ENCODE results near the gene IRF6. TPM values are rescaled to one million over a fixed set of nuclear protein-coding genes. Genes with fewer than 3 reads are reported as not detected.

IRF6 gene
- total RNA-seq, 1 experiment from 2014 or later, result 17.2 TPM

DNA sequence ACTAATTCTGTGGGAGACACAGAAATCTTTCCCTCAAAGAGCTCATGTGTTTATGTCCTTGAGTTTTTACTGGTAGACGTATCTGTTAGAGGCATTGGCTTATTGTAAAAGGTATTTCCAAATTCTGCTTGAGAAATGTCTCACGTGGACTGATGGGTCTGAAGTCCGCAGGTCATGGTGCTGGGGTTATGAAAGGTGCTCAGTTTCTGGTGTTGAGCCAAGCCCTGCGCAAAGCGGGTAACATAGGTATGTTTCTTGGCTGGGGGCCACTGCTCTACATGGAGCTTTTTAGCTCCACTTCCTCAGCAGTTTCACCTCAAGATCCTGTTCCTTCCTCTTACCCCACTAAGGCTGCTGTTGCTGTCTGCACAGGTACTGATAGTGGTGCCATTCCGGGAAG, 32.6 kb upstream of the IRF6 start:
- peaks cover 81% of the 10 kb centered on the region for H3K36me3 Mint-ChIP-seq
- ChIA-PET POLR2A (no interaction called here), CTCF (interaction anchor here (0.6 kb wide), 1 partner anchor 31 kb away, joined by 3 read pairs; no protein-coding TSS in a partner anchor)

More for the DNA sequence above, 32.6 kb upstream of the IRF6 start:
- H3K4me1 Mint-ChIP-seq, result no peaks in the 10 kb centered on the region
- TF ChIP-seq TCF7 (CRISPR knock-in tag; IDR thresholded peaks at IDR 0.05; ENCODE audit: low read depth) (no peak), ARID4B (CRISPR knock-in tag; IDR thresholded peaks at IDR 0.05; ENCODE audit: borderline replicate concordance) (no peak), MXD4 (CRISPR knock-in tag; IDR thresholded peaks at IDR 0.05; ENCODE audit: borderline replicate concordance) (no peak), ATF3 (CRISPR knock-in tag; conservative IDR thresholded peaks at IDR 0.05) (no peak), ZNF317 (CRISPR knock-in tag; IDR thresholded peaks at IDR 0.05; ENCODE audit: borderline replicate concordance, low read depth) (no peak), RELA (CRISPR knock-in tag; IDR thresholded peaks at IDR 0.05; ENCODE audit: borderline replicate concordance) (no peak), USF2 (CRISPR knock-in tag; IDR thresholded peaks at IDR 0.05) (no peak), GRHL2 (CRISPR knock-in tag; IDR thresholded peaks at IDR 0.05; ENCODE audit: insufficient replicate concordance, severe bottlenecking) (no peak), SMAD3 (CRISPR knock-in tag; IDR thresholded peaks at IDR 0.05; ENCODE audit: borderline replicate concordance) (no peak), TEAD4 (CRISPR knock-in tag; IDR thresholded peaks at IDR 0.05) (no peak), OVOL2 (CRISPR knock-in tag; IDR thresholded peaks at IDR 0.05; ENCODE audit: borderline replicate concordance) (no peak), CREB1 (CRISPR knock-in tag; IDR thresholded peaks at IDR 0.05) (no peak), TEAD1 (CRISPR knock-in tag; IDR thresholded peaks at IDR 0.05) (no peak), SMAD4 (CRISPR knock-in tag; IDR thresholded peaks at IDR 0.05) (no peak), NFYB (CRISPR knock-in tag; conservative IDR thresholded peaks at IDR 0.05; ENCODE audit: low read depth) (no peak)
- TF ChIP-seq, protein P1, sequence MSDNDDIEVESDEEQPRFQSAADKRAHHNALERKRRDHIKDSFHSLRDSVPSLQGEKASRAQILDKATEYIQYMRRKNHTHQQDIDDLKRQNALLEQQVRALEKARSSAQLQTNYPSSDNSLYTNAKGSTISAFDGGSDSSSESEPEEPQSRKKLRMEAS (CRISPR knock-in tag; IDR thresholded peaks at IDR 0.05), result no peak
- TF ChIP-seq, protein P2, sequence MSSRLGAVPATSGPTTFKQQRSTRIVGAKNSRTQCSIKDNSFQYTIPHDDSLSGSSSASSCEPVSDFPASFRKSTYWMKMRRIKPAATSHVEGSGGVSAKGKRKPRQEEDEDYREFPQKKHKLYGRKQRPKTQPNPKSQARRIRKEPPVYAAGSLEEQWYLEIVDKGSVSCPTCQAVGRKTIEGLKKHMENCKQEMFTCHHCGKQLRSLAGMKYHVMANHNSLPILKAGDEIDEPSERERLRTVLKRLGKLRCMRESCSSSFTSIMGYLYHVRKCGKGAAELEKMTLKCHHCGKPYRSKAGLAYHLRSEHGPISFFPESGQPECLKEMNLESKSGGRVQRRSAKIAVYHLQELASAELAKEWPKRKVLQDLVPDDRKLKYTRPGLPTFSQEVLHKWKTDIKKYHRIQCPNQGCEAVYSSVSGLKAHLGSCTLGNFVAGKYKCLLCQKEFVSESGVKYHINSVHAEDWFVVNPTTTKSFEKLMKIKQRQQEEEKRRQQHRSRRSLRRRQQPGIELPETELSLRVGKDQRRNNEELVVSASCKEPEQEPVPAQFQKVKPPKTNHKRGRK (CRISPR knock-in tag; IDR thresholded peaks at IDR 0.05; ENCODE audit: borderline replicate concordance), result no peak
- TF ChIP-seq, protein P3, sequence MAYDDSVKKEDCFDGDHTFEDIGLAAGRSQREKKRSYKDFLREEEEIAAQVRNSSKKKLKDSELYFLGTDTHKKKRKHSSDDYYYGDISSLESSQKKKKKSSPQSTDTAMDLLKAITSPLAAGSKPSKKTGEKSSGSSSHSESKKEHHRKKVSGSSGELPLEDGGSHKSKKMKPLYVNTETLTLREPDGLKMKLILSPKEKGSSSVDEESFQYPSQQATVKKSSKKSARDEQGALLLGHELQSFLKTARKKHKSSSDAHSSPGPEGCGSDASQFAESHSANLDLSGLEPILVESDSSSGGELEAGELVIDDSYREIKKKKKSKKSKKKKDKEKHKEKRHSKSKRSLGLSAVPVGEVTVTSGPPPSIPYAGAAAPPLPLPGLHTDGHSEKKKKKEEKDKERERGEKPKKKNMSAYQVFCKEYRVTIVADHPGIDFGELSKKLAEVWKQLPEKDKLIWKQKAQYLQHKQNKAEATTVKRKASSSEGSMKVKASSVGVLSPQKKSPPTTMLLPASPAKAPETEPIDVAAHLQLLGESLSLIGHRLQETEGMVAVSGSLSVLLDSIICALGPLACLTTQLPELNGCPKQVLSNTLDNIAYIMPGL (CRISPR knock-in tag; IDR thresholded peaks at IDR 0.05), result no peak
- ATAC-seq (no peak), DNase-seq (ENCODE audit: low spot score) (no peak)
- H3K9me3 Mint-ChIP-seq, result no peaks in the 10 kb centered on the region
- H3K27ac Mint-ChIP-seq, result no peak overlapping the region
- H3K4me3 Mint-ChIP-seq, result no peak overlapping the region
- no peaks in the 10 kb centered on the region for H3K27me3 Mint-ChIP-seq (ENCODE audit: low read depth)
